HG03097 (cell line): ENCODE measurements around the gene CELF5.
"Not testable (repeated sequence)": the region's sequence is repeated elsewhere in the genome, so short reads cannot be mapped to it uniquely, and the experiment has no call there.

ENCODE experiments used
- ATAC-seq: cut with Tn5 transposase; IDR thresholded peaks from one replicate; pipeline ENCODE4 v1.9.1; 2021; ENCODE audit not compliant: unreplicated experiment, low FRiP score

CELF5 gene

DNA sequence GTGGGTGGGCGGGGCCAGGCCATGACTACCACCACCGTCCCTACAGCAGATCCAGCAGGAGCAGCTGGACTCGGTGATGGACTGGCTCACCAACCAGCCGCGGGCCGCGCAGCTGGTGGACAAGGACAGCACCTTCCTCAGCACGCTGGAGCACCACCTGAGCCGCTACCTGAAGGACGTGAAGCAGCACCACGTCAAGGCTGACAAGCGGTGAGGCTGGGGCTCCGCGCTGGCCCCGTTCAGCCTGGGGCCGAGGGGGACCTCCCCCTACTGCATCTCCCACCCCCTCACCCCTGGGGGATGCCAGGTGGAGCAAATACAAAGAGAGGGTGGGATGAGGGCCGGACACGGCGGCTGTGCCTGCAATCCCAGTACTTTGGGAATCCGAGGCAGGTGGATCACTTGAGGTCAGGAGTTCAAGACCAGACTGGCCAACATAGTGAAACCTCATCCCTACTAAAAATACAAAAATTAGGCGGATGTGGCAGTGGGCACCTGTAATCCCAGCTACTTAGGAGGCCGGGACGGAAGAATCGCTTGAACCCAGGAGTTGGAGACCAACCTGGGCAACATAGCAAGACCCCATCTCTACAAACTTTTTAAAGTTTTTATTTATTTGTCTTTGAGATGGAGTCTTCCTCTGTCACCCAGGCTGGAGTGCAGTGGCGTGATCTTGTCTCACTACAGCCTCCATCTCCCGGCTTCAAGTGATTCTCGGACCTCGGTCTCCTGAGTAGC is 18.1 kb upstream of the CELF5 start:
- ATAC-seq: no peak

DNA sequence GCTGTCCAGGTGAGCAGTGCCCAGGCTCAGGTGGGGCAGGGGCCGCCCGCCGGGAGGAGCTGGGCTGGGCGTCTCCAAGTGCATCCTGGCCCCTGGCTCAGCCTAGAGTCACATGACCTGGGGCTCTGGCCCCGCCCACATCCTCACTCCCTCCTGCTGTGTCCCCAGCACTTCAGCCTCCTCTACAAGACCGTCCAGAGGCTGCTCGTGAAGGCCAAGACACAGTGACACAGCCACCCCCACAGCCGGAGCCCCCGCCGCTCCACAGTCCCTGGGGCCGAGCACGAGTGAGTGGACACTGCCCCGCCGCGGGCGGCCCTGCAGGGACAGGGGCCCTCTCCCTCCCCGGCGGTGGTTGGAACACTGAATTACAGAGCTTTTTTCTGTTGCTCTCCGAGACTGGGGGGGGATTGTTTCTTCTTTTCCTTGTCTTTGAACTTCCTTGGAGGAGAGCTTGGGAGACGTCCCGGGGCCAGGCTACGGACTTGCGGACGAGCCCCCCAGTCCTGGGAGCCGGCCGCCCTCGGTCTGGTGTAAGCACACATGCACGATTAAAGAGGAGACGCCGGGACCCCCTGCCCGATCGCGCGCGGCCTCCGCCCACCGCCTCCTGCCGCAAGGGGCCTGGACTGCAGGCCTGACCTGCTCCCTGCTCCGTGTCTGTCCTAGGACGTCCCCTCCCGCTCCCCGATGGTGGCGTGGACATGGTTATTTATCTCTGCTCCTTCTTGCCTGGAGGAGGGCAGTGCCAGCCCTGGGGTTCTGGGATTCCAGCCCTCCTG is 16.8 kb upstream of the CELF5 start:
- no peak for ATAC-seq

DNA sequence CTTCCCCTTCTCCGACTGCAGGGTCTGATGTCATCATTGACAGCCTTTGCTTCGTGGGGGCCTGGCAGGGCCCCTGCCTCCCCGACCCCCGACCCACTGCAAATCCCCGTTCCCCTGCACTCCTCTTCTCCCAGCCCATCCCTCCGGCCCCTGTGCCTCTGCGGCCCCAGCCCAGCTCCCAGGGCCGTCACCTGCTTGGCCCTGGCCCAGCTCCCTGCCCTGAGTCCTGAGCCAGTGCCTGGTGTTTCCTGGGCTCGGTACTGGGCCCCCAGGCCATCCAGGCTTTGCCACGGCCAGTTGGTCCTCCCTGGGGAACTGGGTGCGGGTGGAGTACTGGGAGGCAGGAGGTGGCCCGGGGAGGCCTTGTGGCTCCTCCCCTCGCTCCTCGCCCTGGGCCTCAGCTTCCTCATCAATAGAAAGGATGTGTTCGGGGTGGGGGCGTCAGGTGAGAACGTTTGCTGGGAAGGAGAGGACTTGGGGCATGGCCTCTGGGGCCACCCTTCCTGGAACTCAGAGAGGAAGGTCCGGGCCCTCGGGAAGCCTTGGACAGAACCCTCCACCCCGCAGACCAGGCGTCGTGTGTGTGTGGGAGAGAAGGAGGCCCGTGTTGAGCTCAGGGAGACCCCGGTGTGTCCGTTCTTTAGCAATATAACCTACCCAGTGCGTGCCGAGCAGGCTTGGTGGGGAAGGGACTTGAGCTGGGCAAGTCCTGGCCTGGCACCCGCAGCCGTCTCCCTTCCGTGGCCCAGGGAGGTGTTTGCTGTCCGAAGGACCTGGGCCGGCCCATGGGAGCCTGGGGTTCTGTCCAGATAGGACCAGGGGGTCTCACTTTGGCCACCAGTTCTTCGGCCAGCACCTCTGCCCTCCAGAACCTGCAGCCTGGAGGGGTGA is 15.9 kb upstream of the CELF5 start:
- ATAC-seq: no peak

DNA sequence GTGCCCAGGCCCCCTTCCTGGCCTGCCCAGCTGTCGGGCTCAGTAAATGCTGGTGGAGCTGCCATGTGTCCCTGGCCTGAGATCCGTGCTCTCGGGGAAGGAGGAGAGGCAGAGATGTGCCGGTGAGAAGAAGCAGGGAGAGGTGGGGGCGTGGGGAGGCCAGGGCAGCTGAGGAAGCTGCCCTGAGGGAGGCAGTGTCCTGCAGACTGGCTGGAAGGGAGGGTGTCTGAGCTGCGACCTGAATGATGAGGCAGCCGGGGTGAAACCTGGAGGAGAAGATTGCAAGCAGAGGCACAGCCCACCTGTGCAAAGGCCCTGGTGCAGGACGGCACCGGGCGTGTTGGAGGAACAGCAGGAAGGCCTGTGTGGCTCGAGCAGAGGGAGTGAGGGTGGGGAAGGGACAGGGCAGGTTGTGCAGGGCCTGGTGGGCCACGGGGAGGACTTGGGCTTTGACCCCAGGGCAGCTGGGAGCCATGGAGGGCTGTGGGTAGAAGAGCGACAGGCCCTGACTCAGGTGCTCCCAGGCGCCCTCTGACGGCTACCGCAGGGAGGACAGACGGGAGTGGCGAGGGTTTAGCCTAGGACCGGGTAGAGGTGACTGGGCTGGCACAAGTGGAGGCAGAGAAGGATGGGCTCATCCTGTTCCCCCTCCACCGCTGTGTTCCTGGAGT is 14.0 kb upstream of the CELF5 start:
- no peak for ATAC-seq

DNA sequence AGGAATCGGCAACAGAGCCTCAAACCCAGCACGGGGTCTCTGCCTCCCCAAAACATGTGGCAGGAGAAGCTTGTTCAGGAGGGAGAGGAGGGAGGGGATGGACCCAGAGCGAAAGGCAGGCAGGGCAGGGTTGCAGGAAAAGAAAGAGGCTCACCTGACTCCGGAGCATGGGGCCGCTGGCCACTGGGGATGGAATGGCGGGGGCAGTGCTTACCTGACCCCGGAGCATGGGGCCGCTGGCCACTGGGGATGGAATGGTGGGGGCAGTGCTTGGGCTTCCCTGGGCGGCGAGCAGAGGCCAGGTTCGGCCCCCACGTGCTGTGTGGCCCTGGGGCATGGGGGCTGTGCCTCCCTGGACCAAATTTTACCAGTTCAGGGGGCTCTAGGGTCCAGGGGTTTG is 13.3 kb upstream of the CELF5 start:
- no peak for ATAC-seq

DNA sequence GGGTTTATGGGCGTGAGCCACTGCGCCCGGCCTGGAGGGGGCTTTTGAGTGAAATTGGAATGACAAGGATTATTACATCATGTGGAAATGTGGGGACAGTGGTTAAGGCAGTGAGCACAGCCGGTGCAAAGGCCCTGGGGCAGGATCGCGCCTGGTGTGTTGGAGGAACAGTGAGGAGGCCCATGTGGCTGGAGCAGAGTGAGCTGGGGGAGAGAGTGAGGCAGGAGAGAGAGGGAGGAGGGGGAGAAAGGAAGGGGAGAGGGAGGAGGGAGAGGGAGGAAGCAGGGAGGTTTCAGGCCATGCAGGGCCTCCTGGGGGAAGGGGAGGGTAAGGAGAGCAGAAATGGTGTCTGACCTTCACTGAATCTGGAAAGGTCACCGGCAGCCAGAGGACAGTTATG is 11.3 kb upstream of the CELF5 start:
- ATAC-seq: no peak

DNA sequence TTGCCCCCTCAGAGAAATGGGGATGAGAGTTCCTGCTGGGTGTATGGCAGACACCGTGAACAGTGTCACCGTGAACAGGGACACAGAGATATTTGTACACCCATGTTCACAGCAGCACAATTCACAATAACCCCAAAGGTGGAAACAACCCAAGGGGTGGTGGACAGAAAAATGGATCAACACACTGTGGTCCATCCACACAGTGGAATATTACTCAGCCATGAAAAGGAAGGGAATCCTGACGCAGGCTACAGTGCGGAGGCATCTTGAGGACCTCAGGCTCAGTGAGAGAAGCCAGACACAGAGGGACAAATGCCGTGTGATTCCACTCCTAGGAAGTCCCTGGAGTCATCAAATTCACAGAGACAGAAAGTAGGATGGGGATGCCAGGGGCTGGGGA is 7.6 kb upstream of the CELF5 start:
- ATAC-seq: no peak

DNA sequence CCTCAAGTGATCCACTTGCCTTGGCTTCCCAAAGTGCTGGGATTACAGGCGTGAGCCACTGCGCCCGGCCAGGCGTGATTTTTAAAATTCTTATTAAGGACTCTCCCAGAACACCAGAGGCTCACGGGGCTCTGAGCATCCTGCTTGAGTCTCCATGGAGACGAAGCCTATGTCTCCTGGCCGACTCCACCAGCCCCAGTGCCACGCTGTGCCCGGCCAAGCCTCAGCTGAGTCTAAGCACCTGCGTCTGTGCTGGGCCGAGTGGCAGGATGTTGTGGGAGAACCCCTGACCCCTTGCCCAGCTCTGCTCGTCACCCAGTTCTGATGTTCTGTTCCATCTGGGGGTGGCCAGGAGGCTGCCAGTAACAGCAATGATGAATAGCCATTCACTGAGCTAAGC is 3.9 kb upstream of the CELF5 start:
- ATAC-seq: no peak

DNA sequence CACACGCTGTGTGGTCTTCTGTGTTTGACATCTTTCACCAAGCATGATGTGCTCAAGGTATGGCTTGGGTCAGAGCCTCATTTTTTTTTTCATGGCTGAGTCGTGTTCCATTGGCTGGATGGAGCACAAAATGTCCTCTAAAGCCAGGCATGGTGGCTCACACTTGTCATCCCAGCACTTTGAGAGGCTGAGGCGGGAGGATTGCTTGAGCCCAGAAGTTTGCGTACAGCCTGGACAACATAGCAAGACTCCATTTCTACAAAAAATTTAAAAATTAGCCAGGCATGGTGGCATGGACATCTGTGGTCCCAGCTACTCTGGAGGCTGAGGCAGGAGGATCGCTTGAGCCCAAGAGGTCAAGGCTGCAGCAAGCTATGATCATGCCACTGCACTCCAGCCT is 2.9 kb upstream of the CELF5 start:
- ATAC-seq: not testable (repeated sequence)

DNA sequence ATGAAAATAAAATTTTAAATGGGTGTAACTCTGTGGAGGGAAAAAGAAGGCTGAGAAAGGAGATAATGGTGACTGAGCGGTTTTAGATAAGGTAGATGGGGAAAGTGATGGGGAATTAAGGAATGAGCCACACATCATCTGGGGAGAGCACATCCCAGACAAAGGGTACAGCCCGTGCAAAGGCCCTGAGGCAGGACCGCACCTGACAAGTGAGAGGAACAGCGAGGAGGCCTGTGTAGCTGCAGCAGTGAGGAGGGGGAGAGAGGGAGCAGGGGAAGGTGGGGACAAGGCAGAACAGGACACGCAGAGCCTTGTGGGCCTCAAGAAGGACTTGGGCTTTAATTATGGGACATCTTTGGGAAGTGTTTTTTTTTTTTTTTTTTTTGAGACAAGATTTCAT is 1.8 kb upstream of the CELF5 start:
- ATAC-seq: no peak

DNA sequence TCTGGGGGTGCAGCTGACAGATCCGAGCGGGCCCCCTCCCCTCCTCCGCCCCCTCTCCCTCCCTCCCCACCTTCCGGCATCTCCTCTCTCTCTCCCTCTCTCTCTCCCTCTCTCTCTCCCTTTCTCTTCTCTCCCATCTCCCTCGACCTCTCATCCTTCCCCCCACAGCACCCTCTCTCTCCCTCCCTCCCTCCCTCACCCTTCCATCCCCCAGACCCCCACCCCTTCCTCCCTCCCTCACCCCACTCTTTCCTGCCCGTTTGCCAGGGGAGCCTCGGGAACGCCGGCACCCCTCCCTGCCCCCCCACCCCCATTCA is 666 bp downstream of the CELF5 start:
- no peak for ATAC-seq

DNA sequence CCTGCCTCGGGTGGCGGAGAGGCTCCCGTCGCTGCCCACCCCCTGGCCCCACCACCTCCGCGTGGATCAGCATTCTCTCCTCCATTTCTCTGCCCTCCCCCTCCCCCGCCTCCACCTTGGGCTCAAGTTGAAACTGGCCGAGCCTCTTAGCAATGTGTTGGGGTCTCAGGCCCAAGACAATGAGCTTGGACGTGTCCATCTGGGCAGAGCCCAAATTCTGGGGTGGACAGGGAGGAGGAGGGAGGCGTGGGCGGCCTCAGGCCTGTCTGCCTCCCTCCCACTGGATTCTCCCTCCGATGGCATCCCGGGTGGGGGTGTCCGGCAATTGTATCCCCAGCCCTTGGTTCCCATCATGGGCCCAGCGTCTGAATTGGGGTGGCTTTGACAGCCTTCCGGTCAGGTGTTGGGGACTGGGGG is 1.2 kb downstream of the CELF5 start:
- no peak for ATAC-seq

DNA sequence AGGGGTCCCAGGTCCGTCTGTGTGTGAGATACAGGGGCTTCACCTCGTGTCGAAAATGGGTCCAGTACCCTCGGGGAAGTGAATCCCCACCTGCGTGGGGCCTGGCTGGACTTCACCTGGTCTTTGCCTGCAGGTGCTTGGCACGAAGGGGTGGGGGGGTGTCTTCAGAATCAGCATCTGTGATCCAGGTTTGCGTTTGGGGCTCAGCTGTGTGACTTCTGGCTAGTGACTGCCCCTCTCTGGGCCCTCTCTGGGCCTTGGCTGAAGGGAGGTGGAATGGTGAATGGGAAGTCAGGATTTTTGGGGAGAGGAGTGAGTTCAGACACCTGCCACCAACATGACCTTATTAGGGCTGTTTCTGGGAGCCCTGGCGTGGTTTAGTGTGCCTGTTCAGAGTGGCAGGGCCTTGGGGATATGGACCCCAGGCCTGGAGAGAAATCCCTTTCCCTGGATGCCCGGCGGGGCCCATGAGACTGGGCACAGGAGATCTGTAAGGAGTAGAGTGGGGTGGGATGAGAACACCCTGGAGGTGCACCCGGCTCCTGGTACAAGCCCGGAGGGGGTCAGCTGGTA is 2.7 kb downstream of the CELF5 start:
- no peak for ATAC-seq

DNA sequence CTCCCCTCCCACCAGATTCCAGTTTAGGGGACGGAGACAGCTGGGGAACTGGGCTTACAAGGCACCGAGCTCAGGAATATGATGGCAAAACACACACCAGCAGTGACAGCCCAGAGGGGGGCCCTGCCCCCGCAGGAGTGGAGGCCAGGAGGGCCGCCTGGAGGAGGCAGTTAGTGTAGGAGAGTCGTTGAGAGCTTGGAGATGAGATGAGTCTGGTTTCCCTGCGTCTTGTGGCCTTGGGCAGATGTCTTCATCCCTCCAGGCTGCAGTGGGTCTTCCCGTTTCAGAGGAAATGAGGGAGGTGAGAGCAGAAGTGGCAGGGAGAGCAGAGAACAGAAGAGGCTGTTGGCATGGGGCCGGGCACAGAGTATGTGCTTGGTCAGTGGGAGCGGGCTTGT is 4.9 kb downstream of the CELF5 start:
- ATAC-seq: no peak

DNA sequence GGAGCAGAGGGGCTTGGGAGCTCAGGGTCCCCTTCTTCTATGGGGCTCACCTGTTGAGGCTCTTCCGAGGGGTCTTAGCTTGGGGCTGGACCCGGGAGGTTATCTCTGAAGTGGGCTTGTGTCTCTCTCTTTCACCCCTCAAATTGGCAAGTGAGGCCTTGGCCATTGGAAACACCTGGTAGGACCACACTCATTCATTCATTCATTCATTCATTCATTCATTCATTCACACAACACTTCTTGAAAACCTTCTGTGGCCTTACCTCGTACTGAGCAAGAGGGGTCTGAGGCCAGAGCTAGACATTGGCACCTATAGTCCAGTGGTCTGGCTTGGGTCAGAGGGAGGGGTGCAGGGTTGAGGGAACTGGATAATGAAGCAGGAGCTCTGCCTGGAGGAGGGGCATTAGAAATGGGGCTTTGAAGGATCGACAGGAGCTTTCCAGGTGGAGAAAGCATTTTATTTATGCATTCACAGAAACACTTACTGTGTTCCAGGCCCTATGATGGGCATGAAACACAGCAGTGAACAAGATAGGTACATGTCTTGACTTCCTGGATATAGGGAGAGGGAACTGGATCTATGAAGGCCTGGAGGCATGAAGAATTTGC is 5.5 kb downstream of the CELF5 start:
- no peak for ATAC-seq

DNA sequence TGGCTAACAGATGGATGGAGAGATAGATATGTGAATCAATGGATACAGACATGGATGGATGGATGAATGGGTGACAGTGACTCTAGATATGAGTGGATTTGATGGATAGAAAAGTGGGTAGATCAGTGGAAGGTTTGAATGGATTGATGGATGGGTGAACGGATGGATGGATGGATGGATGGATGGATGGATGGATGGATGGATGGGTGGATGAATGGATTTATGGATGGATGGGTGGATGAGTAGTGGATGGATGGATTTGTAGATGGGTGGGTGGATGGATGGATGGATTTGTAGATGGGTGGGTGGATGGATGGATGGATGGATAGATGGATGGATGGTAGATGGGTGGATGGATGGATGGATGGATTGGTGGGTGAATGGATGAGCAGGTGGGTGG is 6.8 kb downstream of the CELF5 start:
- no peak for ATAC-seq

DNA sequence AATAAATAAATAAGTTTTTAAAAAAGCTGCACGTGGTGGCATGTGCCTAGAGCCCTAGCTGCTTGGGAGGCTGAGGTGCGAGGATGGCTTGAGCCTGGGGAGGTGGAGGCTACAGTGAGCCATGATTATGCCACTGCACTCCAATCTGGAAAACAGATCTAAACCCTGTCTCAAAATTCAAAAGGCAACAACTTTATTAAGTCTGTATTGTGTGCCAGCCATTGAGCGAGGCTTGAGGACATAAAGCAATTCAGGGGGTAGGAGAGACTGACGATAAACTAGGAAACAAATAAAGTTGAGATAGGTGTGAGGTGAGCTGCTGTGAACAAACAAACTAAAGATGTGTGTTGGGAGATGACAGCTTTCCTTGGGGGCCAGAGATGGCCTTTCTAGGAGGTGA is 8.7 kb downstream of the CELF5 start:
- no peak for ATAC-seq

DNA sequence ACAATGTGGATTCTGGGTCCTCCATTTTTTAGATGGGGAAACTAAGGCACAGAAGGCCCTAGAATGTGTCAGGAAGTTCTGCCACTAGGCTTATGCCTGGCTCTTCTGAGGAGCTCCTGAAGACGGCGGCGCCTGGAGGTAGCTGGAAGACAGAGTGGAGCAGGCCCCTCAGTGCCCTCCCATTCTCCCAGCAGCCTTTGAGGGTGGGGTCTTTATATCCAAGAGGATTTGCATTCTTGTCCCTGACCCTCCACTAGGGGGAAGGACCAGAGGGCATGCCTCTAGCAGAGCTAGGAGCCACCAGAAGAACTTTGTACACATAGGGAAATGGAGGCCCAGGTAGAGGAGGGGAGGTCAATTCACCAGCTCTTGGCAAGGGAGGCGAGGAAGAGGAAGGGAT is 9.4 kb downstream of the CELF5 start:
- no peak for ATAC-seq

DNA sequence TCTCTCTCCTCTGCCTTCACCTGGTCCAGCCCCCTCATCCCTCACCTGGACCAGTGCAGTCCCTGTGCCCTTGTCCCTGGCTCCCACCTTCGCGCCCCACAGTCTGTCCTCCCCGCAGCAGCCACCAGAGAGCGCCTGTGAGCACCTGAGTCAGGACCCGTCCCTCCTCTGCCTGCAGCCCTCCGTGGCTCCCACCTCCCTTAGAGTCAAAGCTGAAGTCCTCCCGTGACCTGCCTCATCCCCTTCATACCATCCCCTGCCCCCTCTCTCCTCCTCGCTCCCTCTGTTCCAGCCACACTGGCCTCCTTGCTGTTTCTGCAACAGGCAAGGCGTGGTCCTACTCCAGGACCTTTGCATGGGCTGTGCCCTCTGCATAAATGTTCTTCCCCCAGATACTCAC is 10.3 kb downstream of the CELF5 start:
- no peak for ATAC-seq

DNA sequence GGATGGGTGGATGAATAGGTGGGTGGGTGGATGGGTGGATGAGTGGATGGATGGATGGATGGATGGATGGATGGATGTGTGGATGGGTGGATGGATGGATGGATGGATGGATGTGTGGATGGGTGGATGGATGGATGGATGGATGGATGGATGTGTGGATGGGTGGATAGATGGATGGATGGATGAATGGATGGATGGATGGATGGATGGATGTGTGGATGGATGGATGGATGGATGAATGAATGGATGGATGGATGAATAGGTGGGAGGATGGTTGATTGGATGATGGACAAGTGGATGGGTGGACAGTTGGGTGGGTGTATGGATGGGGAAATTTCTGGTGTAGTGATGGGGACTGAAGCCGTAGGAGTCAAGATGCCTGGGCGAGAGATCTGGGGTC is 11.1 kb downstream of the CELF5 start:
- not testable (repeated sequence) for ATAC-seq
